GM18519 (cell line): ENCODE data around the gene FGD4.

ENCODE experiments used
- ATAC-seq: cut with Tn5 transposase; IDR thresholded peaks from one replicate; pipeline ENCODE4 v1.9.1; 2021; ENCODE audit warnings: mild to moderate bottlenecking, moderate library complexity; ENCODE audit not compliant: unreplicated experiment, low FRiP score

Gene FGD4

GRCh38 chr12:32454075-32454474 is 54.7 kb downstream of the FGD4 start:
- ATAC-seq: no peak

- ATAC-seq: no peak
Measured at GRCh38 chr12:32454866-32455265, 55.5 kb downstream of the FGD4 start.

GRCh38 chr12:32455607-32456071 is 56.3 kb downstream of the FGD4 start:
- peak; percentile 49 for ATAC-seq

- ATAC-seq: no peak
Measured at GRCh38 chr12:32457251-32458025, 58.1 kb downstream of the FGD4 start.

- no peak for ATAC-seq
Measured at GRCh38 chr12:32460638-32461037, 61.3 kb downstream of the FGD4 start.

GRCh38 chr12:32462908-32463307 is 63.5 kb downstream of the FGD4 start:
- no peak for ATAC-seq

GRCh38 chr12:32466187-32466586 is 66.8 kb downstream of the FGD4 start:
- ATAC-seq: no peak

GRCh38 chr12:32466986-32467711 is 67.8 kb downstream of the FGD4 start:
- no peak for ATAC-seq

- no peak for ATAC-seq
Measured at GRCh38 chr12:32467959-32468863, 68.9 kb downstream of the FGD4 start.

- no peak for ATAC-seq
Measured at GRCh38 chr12:32470936-32471470, 71.6 kb downstream of the FGD4 start.

GRCh38 chr12:32471591-32472001 is 72.2 kb downstream of the FGD4 start:
- ATAC-seq: no peak

- ATAC-seq: no peak
Measured at GRCh38 chr12:32475724-32476123, 76.4 kb downstream of the FGD4 start.

- no peak for ATAC-seq
Measured at GRCh38 chr12:32476446-32476845, 77.1 kb downstream of the FGD4 start.

- no peak for ATAC-seq
Measured at GRCh38 chr12:32477714-32478113, 78.4 kb downstream of the FGD4 start.

- ATAC-seq: no peak
Measured at GRCh38 chr12:32478166-32478565, 78.8 kb downstream of the FGD4 start.

- no peak for ATAC-seq
Measured at GRCh38 chr12:32478858-32479725, 79.7 kb downstream of the FGD4 start.

- peak; percentile 75 for ATAC-seq
Measured at GRCh38 chr12:32482226-32482625, 82.9 kb downstream of the FGD4 start.

- ATAC-seq: no peak
Measured at GRCh38 chr12:32483499-32483898, 84.1 kb downstream of the FGD4 start.

- ATAC-seq: no peak
Measured at GRCh38 chr12:32483993-32484392, 84.6 kb downstream of the FGD4 start.

- ATAC-seq: no peak
Measured at GRCh38 chr12:32486158-32486557, 86.8 kb downstream of the FGD4 start.
